Coronary artery (tissue), 2 donors: Measurements from ENCODE around the gene BPGM.
"Not testable (repeated sequence)": the region's sequence is repeated elsewhere in the genome, so short reads cannot be mapped to it uniquely, and the experiment has no call there.

Experiments used
- DNase-seq: peaks from one replicate; pipeline ENCODE4 v3.0.0-alpha.2; 2017; ENCODE audit warnings: low spot score
- H3K27ac ChIP-seq, 2 donors: fragments of 200-600 bp; sonication (generic); one replicate each; pipeline ENCODE4 v1.5.1; 2016 to 2019
- H3K4me3 ChIP-seq: fragments of 200-600 bp; sonication (generic); 2 replicates; pipeline ENCODE4 v1.5.1; 2016; ENCODE audit warnings: mild to moderate bottlenecking, moderate library complexity
- TF ChIP-seq, protein P1 (sequence below): fragments of 200-600 bp; sonication (generic); IDR thresholded peaks from one replicate; pipeline ENCODE4 v1.5.1; 2019; ENCODE audit warnings: antibody characterized with exemption

Gene BPGM

DNA sequence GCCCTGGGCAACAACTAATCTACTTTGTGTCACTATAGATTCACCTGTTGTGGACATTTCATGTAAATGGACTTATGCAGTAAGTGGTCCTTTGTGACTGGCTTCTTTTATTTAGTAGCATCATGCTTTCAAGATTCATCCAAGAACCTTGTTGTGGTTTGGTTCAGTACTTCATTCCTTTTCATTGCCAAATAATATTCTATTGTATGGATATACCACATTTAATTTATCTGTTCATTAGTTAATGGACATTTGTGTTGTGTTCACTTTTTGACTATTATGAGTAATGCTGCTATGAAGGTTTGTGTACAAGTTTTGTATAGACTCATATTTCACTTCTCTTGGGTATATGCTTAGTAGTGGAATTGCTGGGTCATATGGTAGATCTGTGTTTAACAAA is 27.8 kb downstream of the BPGM start:
- no peak overlapping the region for H3K4me3 ChIP-seq
- no peak overlapping the region for H3K27ac ChIP-seq
- TF ChIP-seq, protein P1, sequence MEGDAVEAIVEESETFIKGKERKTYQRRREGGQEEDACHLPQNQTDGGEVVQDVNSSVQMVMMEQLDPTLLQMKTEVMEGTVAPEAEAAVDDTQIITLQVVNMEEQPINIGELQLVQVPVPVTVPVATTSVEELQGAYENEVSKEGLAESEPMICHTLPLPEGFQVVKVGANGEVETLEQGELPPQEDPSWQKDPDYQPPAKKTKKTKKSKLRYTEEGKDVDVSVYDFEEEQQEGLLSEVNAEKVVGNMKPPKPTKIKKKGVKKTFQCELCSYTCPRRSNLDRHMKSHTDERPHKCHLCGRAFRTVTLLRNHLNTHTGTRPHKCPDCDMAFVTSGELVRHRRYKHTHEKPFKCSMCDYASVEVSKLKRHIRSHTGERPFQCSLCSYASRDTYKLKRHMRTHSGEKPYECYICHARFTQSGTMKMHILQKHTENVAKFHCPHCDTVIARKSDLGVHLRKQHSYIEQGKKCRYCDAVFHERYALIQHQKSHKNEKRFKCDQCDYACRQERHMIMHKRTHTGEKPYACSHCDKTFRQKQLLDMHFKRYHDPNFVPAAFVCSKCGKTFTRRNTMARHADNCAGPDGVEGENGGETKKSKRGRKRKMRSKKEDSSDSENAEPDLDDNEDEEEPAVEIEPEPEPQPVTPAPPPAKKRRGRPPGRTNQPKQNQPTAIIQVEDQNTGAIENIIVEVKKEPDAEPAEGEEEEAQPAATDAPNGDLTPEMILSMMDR: no peak
- no peak for DNase-seq

DNA sequence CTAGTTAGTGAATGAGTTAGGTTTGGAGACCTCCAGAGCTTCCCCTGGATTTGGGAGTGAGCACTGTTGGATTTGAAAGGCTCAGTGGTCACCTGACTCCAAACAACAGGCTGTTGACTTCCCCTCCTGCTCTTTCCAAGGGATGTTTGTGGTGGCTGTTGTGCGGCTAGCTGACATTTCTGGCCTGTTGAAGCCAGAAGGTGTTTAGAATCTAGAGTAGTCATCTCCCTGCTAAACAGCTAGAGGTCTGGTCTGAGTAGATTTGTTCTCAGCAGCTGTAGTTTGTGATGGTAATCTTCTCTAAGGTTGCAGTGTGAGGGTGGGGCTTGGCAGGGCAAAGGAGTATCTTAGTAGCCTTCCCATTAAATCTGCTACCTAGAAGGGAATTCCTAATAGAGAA is 30.1 kb downstream of the BPGM start:
- TF ChIP-seq, protein P1: no peak
- no peak for DNase-seq
- Histone ChIP-seq H3K4me3 (no peak overlapping the region), H3K27ac (no peak overlapping the region)

DNA sequence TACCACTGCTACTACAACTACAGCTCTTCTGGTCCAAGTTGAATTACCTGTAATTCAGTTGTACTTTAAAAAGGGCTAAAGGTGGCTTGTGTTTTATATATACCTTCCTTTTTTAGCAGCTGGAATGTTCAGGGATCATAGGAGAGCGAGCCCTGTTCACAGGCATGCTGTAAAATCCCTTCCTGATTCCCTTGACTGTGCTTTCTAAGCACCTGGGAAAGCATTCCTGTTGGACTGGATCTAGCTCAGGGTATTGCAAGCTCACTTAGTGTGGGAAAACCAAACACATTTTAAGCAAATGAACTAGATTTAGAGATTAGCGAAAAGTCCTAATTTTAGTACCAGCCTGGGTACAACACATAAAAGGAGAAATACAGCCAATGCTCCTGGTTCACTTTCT is 31.5 kb downstream of the BPGM start:
- no peak for DNase-seq
- H3K27ac ChIP-seq: no peak overlapping the region
- TF ChIP-seq, protein P1: no peak
- H3K4me3 ChIP-seq: no peak overlapping the region

DNA sequence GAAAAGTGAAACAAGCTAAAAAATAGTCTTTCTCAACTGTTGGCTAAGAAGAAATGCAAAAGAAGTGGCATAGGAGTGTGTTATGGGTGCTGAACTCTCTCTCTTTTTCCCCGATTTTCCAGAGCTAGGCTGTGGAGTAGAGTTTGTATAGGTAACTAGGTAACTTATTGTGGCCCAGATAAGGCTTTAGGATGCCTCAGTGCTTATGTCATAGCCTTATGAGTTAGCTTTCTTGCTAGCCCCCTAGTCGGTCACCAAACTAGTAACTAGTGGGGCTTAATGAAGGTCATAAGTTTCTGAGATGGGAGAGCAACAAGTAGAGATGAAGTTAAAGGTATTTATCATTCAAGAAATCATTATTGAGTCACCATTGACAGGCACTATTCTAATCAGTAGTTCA is 32.4 kb downstream of the BPGM start:
- TF ChIP-seq, protein P1: no peak
- Histone ChIP-seq H3K27ac (no peak overlapping the region), H3K4me3 (no peak overlapping the region)
- DNase-seq: no peak

DNA sequence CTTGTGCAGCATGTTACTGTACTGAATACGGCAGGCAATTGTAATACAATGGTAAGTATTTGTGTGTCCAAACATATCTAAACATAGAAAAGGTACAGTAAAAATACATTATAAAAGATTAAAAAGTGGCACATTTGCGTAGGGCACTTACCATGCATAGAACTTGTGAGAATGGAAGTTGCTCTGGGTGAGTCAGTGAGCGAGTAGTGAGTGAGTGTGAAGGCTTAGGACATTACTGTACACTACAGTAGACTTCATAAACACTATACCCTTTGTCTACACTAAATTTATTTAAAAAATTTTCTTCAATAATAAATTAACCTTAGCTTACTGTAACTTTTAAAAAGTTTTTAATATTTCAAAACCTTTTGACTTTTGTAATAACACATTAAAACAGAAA is 37.5 kb downstream of the BPGM start:
- TF ChIP-seq, protein P1: no peak
- no peak for DNase-seq
- Histone ChIP-seq H3K4me3 (no peak overlapping the region), H3K27ac (no peak overlapping the region)

DNA sequence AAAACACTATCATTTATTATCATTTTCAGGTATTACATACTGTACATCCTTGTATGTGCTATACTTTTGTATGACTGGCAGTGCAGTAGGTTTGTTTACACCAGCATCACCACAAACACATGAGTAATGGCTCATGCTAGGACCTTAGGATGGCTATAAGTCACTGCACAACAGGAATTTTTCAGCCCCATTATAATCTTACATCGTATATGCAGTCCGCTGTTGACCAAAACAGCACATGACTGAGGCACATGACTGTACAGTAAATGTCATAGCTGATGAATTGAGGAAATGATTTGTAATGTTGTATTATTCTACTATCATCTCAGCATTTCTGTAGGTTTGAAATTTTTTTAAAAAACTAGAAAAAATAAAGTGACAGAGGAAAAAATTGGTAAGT is 38.6 kb downstream of the BPGM start:
- TF ChIP-seq, protein P1: no peak
- H3K4me3 ChIP-seq: no peak overlapping the region
- no peak overlapping the region for H3K27ac ChIP-seq
- DNase-seq: no peak

DNA sequence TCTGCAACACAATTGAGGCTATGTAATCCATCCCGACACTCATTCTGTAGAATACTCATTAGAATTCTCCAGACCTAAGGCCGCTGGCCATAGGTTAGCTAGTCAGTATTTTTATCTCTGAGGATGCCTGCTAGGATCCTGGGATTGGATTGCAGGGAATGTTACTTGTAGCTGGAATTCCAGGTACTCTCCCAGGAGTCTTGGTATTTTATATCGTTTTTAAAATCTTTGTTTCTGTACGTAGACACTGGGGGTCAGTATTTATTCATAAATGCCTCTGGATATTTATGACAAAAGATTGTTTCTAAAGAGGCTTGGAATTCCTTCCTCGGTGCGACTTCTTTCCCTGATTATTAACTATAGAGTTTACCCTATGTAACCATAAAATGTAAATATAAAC is 40.1 kb downstream of the BPGM start:
- H3K27ac ChIP-seq: no peak overlapping the region
- peak overlapping the region; percentile 31 for H3K4me3 ChIP-seq
- TF ChIP-seq, protein P1: no peak
- DNase-seq: no peak

DNA sequence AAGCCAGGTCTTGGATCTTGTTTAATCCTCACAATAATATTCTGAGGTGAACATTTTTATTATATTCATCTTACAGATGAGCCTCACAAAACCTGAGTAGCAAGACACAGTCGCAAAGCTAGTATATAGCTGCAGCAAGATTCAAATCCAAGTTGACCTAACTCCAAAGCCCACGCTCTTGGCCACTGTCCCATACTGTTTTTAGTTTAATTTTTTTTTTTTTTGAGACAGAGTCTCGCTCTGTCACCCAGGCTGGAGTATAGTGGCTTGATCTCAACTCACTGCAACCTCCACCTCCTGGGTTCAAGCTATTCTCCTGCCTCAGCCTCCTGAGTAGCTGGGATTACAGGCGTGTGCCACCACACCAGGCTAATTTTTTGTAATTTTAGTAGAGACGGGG is 42.9 kb downstream of the BPGM start:
- H3K4me3 ChIP-seq: peak overlapping the region; percentile 64
- not testable (repeated sequence) for DNase-seq
- H3K27ac ChIP-seq: peak overlapping the region; percentile 70 to 91
